ENCODE measurements around the gene HCN3.

The HCN3 gene

DNA sequence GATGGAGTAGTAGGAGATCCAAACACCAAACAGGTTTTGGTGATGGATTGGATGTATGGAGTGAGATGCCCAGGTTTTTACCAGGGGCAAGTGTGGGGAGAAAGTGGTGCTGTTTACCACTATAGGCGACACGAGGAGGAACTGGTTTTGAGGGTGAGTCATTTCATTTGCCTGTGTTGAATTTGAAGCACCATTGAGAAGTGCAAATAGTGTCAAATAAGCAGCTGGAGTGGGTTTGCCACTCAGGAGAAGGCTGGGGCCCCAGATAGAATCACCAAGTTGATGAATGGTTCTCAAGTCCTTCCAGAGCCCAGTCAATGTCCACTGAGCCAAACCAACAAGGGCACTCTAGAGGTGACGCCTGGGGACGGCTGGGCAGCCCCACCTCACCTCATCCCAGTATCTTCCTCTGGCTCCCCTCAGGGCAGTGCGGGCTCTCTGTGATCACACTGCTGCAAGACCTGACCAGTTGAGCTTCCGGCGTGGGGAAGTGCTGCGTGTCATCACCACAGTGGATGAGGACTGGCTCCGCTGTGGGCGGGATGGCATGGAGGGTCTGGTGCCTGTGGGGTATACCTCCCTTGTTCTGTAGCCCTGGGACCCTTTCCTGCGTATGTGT lies 52.8 kb downstream of the HCN3 start:
- no peak for DNase-seq (ENCODE audit: low spot score)
- H3K4me3 Mint-ChIP-seq, result no peak overlapping the region
- H3K4me1 Mint-ChIP-seq (ENCODE audit: low read depth), result peaks cover 8% of the 10 kb centered on the region
- peaks cover 26% of the 10 kb centered on the region for H3K36me3 Mint-ChIP-seq (ENCODE audit: low read depth)
- no peak overlapping the region for H3K27ac Mint-ChIP-seq
- no peaks in the 10 kb centered on the region for H3K9me3 Mint-ChIP-seq
- H3K27me3 Mint-ChIP-seq (ENCODE audit: low read depth), result no peaks in the 10 kb centered on the region

DNA sequence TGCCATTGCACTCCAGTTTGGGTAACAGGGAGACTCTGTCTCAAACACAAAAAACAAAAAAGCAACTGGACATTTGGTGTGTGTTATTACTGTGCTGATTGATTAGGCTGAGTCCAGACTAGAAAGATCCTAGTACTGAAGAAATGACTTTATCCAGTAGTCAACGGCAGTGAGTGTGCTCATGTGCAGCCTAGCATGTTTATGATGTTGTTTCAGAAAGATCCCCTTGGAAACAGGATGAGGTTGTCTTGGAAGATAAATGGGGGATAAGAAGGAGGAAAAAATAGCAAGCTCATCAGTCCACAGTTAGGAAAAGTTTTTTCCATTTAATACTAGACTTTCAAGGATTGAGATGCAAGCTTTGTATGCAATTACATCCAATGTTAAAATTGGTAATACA lies 57.7 kb downstream of the HCN3 start:
- Mint-ChIP-seq H3K27ac (no peak overlapping the region), H3K36me3 (ENCODE audit: low read depth) (peaks cover 46% of the 10 kb centered on the region), H3K4me3 (no peak overlapping the region), H3K9me3 (no peaks in the 10 kb centered on the region), H3K27me3 (ENCODE audit: low read depth) (no peaks in the 10 kb centered on the region), H3K4me1 (ENCODE audit: low read depth) (no peaks in the 10 kb centered on the region)
- no peak for DNase-seq (ENCODE audit: low spot score)

Data from T-helper 2 cell treated with Interferon-gamma antibody and Interleukin-4, amounts not matched to agents 5 μg/mL and 100 μg/mL, for 36 hours (primary cell).